ENCODE data around the gene FBLN7.

Gene FBLN7

DNA sequence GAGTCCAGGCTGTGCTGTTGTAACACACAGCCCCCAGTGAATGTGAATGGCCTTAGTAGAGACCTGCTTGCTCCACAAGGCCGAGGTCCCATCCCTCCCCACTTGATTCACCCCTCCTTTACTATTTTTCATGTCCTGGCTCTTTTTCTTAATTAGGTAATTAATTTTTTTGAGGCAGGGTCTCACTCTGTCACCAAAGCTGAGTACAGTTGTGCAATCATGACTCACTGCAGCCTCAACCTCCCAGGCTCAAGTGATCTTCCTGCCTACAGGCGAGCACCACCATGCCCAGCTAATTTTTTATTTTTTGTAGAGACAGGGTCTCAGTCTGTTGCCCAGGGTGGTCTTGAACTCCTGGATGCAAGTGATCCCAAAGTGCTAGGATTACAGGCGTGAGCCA lies 19.3 kb downstream of the FBLN7 start:
- DNase-seq (ENCODE audit: low spot score): no peak

DNA sequence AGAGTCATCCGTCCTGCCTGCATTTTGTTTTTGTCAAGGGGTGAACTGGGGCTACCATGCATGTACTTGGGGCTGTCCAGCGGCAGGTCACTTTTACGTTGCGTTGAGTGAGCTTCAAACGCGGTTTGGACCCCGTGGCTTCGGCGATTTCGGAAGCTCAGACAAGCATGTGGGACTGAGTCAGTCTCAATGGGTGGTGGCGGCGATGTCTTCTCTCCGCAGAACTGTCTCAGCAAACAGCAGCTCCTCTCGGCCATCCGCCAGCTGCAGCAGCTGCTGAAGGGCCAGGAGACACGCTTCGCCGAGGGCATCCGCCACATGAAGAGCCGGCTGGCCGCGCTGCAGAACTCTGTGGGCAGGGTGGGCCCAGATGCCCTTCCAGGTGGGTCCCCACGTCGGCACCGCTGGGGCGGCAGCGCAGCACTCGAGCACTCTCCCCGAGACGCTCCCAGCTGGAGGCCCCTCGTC lies 21.3 kb downstream of the FBLN7 start:
- DNase-seq (ENCODE audit: low spot score): no peak

DNA sequence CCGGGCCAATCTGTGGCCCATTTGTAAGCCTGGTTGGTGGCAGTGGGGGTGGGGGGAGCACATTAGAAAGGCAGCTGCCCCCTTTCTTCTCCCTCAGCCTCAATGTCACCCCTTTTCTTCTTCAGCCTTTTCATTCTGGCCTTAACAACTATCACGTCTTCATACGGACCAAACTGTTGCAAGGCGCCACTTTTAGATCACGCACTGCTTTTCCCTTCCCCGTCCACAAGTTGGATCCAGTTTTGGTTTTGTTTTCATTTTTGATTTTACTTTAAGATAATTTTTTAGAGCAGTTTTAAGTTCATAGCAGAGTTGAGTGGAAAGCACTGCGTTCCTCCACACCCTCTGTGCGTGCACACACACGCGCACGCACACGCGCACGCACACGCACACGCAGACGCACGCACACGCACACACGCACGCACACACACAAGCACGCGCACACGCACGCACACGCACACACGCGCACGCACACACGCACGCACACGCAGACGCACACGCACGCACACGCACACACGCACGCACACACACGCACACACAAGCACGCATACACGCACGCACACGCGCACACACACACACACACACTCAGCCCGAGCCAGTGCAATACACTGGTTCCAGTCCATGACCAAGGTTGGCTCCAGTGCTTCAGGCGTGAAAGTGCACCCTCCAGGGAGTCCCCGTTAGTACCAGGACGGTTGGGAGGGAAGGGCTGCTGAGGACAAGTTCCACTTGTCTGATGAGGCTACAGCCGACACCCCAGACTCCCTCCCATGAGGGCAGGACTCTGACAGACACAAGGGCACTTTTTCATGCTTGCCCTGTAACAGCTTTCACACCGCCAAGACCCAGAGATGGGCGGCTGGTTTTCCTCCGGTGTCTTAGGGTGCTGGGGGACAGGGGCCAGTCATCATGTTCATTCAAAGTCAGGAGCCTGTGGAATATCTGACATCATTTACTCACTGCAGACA lies 22.4 kb downstream of the FBLN7 start:
- DNase-seq (ENCODE audit: low spot score): no peak

GRCh38 chr2:112161431-112162145 lies 23.4 kb downstream of the FBLN7 start:
- DNase-seq (ENCODE audit: low spot score): no peak

GRCh38 chr2:112162341-112162740 lies 24.2 kb downstream of the FBLN7 start:
- no peak for DNase-seq (ENCODE audit: low spot score)

DNA sequence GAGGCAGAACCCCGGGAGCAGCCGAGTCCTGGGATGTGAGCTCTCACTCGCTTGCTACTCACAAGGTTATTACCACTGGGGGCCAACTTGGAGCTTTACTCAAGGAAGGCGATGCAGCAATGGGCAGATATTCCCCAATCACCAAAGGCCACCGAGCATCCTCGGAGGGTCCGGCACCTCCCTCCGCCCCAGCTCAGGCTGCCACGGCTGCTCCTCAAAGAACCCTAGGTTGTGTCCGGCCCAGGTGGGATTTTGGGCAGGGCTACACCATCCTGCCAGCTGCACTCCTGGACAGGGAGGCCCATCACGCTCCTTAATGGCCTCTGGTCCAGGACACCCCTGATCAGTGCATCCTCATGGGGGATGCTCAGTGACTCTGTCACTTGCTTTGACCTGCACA lies 24.8 kb downstream of the FBLN7 start:
- no peak for DNase-seq (ENCODE audit: low spot score)

DNA sequence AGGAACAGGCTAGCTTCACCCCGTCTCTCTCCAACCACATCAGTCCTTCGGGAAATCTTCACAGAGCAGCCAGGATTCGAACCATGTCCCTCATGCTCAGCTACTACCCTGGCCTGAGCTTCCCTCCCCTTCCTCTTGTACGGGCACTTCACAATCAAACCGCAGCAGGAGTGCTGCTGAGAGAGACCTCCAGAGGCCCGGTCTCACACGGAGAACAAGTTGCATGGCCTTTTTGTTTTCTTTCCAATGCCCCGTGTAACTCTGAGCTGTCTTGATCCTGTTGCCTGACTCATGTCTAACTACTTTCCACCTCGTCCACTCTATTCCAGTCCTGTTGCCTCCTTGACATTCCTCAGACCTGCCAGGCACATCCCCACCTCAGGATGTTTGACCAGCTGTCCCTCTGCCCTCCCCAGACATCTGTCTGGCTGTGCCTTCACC lies 25.4 kb downstream of the FBLN7 start:
- no peak for DNase-seq (ENCODE audit: low spot score)

- no peak for DNase-seq (ENCODE audit: low spot score)
These were observed 26.7 kb downstream of the FBLN7 start for GRCh38 chr2:112164876-112165275.

DNA sequence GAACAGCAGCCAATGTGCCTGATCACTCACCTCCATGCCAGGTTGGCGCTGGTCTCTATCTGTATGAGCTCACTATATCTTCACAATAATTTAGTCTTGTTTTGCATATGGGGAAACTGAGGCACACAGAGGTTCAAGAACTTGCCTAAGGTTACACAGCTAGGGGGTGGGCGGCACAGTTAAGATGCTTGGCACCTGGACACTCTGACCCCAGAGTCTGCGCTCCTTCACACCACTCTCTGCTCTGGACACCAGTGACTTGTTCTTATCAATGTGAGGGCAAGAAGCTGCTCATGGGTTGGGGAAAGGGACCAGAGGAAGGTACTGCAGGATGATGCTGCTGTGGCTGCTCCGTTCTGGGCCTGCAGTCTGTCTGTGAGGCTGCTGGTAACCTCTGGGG lies 27.1 kb downstream of the FBLN7 start:
- no peak for DNase-seq (ENCODE audit: low spot score)

- DNase-seq (ENCODE audit: low spot score): no peak
These were observed 28.8 kb downstream of the FBLN7 start for GRCh38 chr2:112166806-112167499.

DNA sequence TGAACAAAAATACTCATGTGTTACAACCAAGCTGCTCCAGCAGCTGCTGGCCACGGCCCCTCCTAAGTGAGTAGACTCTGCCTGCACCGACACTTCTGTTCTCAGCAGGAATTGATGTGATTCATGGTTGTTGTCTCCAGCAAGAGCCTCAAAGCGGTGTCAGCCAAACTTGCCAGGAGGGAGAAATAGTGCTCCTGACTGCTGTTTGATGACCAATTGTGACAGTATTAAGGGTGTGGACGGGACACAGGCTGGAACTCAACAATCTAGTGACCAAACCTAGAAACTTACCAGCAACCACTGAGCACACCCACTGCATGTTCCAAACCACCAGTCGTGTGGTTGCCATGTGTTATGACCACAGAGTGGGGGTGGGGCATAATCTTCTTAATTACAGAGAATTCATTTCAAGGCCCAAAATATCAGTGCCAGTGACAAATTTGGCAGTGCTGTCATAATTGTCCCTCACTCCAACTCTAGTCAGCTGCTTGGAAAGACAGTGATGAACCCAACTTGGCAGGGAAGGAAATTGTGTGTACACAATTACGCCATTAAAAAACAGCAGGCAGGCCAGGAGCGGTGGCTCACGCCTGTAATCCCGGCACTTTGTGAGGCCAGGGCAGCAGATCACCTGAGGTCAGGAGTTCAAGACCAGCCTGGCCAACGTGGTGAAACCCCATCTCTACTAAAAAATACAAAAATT lies 30.4 kb downstream of the FBLN7 start:
- no peak for DNase-seq (ENCODE audit: low spot score)

DNA sequence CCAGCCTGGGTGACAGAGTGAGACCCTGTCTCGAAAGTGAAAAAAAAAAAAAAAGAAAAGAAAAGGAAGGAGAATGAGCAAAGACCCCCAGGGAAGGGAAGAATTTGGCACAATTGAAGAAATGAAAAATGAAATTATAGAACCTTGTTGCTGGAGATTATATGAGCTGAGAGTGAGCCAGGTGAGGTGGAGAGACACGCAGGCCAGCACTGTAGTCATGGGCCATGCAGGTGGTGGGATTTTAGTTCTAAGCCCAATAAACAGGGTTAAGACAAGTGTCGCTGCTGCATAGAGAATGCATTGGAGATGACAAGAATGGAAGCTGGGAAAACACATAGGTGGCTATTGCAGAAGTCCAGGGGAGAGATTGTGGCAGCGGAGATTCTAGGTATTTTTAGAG lies 32.3 kb downstream of the FBLN7 start:
- DNase-seq (ENCODE audit: low spot score): no peak

GRCh38 chr2:112173646-112174319 lies 35.6 kb downstream of the FBLN7 start:
- DNase-seq (ENCODE audit: low spot score): no peak

DNA sequence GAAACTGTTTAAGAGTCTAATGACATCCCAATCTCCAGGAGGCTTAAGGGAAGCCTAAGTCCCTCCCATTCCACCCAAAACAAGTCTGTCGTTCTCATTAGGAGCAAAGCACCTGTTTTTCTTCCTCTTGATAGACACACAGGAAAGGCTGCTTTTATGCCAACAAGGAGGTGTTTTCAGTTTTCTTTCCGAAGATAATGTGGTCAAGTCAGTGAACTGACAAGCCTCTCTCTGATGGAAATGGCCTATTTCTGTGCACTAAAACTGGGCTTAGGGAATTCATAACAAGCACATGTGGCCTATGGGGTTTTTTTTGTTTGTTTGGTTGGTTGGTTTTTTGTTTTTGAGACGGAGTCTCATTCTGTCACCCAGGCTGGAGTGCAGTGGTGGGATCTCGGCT lies 36.2 kb downstream of the FBLN7 start:
- DNase-seq (ENCODE audit: low spot score): no peak

- no peak for DNase-seq (ENCODE audit: low spot score)
These were observed 37.1 kb downstream of the FBLN7 start for GRCh38 chr2:112175333-112175732.

DNA sequence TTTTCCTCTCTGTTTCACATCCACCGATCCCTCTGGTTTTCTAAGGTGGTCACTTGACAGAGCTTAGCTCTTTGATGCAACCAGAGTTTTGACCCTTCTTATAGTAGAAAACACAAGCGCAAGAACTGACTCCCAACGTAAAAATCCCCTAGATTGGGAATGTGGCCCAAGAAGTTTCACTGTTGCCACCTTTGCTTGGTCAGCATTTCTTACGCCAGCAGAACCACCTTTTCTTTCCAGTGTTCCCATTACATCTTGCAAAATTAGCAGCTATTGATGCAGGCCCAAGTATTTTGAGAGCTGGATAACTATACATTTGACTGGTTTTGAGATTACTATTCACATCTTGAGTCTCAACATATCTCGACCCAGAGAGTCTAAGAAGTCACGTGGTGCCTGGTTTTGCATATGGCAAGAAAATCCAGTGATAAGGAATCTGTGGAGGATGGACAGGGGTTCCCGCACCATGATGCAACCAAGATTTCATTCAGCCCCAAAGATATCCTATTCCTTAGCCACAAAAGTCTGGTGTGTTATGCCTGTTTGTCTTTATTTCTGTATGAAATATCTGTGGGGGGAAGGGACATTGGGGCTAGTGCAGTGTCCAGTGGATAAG lies 37.9 kb downstream of the FBLN7 start:
- no peak for DNase-seq (ENCODE audit: low spot score)

DNA sequence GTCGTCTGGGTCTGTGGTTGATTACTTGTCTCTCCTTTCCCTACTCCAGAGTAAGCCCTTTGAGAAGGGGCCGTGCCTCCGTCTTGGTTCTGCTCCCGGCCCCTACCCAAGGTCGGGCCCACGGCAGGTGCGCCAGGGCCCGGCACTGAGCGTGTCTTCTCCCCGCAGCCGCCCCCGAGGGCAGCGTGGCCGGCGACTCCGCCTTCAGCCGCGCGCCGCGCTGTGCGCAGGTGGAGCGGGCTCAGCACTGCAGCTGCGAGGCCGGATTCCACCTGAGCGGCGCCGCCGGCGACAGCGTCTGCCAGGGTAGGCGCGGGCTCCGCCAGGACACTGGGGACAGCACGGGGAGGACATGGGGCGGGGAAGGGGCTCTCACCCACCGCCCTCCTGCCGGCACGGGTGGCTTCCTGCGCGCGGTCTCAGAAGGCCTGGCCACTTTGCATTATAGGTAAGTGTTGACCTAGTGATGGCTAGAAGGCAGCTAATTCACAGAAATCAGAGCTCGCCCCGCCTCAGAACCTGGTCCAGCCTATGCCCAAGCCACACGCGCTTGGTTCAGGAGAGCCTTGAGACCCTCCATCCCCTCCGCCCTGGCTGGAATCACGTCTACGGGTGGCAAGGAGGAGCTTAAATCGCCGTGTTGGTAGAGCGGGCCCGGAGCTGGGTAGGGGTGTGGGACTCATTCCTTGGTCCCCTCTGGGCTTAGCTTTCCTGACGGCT lies 43.5 kb downstream of the FBLN7 start:
- no peak for DNase-seq (ENCODE audit: low spot score)

DNA sequence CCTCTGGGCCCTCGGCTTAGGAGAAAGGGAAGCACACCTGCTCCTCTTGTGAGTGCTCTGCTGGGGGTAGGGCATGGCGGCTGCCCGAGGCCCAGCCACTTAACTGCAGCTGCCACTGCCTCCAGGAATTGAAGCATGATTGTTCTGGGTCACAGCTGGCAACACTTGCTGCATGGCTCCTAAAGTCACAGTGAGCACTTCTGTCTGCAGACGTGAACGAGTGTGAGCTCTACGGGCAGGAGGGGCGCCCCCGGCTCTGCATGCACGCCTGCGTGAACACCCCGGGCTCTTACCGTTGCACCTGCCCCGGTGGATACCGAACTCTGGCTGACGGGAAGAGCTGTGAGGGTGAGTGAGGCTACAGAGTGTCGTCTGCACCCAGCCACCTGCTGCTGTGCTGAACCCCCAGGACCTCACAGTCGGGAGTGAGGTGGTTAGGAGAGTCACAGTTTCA lies 44.4 kb downstream of the FBLN7 start:
- DNase-seq (ENCODE audit: low spot score): no peak

DNA sequence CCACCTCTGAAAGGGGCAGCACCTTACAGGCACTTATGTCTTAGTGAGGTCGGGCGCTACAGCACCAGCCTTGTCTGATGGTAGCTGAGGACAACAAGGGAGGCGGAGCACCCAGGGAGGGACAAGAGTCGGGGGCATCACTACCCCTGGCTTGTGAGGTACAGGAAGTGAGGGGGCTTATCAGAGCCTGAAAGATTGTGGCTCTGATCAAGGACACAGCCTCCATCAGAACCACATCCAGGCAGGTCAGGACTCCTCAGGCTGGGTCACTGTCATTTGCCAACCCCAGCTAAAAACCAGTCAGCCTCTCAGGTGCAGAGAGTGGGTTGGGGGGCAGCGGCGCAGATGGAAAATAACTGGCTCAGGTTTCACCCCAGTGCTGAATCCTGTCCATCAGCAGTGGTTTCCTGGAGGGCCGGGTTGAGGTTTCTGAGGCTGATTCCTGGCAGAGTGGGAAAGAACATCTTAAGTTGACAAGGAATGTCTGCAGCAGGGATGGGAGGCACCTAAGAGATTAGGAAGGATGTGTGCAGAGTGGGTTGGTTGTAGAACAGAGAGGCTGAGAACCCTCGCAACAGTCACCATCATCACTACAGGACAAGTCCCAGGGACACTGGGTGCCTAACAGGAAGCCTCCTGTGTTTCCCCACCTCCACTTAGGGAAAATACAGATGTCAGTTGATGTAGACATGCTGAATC lies 45.3 kb downstream of the FBLN7 start:
- DNase-seq (ENCODE audit: low spot score): no peak
